Measurements from ENCODE around the gene DNAH12.

The DNAH12 gene

DNA sequence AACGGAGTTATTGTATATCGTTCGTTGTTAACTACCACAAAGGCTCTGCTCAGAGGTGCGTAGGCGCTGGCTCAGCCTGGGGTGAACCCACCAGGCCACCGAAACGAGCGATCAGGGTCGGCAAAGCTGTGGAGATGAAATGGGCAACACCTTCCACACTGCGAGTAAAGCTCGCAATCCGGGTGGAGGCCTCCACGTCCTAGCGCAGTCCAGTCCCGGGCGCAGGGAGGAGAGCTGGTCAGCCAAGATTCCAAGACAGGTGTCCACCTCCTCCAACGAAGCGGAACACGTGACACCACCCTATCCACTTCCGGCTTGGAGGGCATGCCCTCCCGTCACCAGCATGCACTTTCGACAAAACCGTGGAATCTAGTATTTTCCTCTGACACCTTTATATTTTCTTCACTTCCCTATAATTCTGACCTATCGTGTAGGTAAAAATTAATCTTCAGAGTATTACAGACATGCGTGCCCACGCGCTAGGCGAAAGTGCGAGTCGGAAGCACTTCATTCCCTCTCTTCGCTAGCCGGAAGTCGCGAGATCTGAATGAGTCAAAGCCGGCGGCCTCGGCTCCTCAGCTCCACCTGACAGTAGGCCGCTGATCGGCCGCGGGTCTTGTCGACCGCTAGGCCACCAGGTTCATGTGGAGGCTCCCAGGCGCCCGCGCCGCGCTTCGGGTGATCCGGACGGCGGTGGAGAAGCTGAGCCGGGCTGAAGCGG is 11.8 kb upstream of the DNAH12 start, which contains the start of gene PDE12:
PDE12 (plus strand) TSS at position 537 of the 721 bp plus-strand sequence; CDS start at position 643, 106 bp downstream.
- ATAC-seq (ENCODE audit: low read depth): peak; percentile 80
- no peaks in the 10 kb centered on the region for H3K27me3 ChIP-seq (ENCODE audit: insufficient read depth, poor library complexity, severe bottlenecking)
- H3K4me1 ChIP-seq (ENCODE audit: insufficient read depth, poor library complexity, severe bottlenecking): peaks cover 18% of the 10 kb centered on the region
- H3K36me3 ChIP-seq (ENCODE audit: low read depth): peaks cover 37% of the 10 kb centered on the region
- peak within 1 kb of the TSS; percentile 53 for H3K27ac ChIP-seq (ENCODE audit: poor library complexity, severe bottlenecking)
- DNase-seq (ENCODE audit: low spot score): peak; percentile 90
- no peaks in the 10 kb centered on the region for H3K9me3 ChIP-seq (ENCODE audit: severe bottlenecking)
- peak within 1 kb of the TSS; percentile 59 for H3K4me3 ChIP-seq (ENCODE audit: severe bottlenecking)
- TF ChIP-seq, protein P1, sequence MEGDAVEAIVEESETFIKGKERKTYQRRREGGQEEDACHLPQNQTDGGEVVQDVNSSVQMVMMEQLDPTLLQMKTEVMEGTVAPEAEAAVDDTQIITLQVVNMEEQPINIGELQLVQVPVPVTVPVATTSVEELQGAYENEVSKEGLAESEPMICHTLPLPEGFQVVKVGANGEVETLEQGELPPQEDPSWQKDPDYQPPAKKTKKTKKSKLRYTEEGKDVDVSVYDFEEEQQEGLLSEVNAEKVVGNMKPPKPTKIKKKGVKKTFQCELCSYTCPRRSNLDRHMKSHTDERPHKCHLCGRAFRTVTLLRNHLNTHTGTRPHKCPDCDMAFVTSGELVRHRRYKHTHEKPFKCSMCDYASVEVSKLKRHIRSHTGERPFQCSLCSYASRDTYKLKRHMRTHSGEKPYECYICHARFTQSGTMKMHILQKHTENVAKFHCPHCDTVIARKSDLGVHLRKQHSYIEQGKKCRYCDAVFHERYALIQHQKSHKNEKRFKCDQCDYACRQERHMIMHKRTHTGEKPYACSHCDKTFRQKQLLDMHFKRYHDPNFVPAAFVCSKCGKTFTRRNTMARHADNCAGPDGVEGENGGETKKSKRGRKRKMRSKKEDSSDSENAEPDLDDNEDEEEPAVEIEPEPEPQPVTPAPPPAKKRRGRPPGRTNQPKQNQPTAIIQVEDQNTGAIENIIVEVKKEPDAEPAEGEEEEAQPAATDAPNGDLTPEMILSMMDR (IDR thresholded peaks at IDR 0.05; ENCODE audit: poor library complexity, severe bottlenecking): no peak

DNA sequence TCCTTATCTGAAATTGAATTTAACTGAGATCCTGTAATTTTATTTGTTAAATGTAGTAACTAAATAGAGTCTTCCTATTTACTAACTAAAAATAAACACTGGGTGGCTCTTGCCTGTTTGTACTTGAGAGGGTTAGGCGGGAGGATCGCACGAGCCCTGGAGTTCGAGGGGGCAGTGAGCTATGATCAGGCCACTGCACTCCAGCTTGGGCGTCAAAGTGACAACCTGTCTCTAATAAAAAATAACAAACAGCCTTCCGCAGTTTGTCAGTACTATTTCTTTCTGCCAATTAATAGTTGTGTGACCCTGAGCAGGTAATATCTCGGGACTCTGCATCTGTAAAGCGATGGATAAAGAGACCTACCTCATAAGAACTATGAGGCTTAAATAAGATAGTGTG is 11.2 kb upstream of the DNAH12 start:
- H3K27ac ChIP-seq (ENCODE audit: poor library complexity, severe bottlenecking): peak overlapping the region; percentile 53
- TF ChIP-seq, protein P1 (IDR thresholded peaks at IDR 0.05; ENCODE audit: poor library complexity, severe bottlenecking): no peak
- no peak for DNase-seq (ENCODE audit: low spot score)

DNA sequence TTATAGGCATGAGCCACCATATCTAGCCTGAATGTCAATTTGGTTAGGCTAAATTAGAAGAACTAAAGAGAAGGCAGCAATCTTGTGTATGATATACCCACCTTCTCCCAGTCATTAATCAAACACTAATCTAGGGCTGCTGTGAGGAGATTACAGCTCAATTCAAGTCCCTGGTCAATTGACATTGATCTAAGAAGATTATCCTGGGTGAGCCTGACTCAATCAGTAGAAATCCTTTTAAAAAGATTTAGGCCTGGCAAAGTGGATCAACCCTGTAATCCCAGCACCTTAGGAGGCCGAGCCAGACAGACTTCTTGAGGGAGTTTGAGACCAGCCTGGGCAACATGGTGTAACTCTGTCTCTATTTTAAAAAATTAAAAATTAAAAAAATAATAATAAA is 2.5 kb upstream of the DNAH12 start:
- no peak for DNase-seq (ENCODE audit: low spot score)
- Histone ChIP-seq H3K9me3 (ENCODE audit: severe bottlenecking) (no peaks in the 10 kb centered on the region), H3K27ac (ENCODE audit: poor library complexity, severe bottlenecking) (no peak overlapping the region), H3K4me3 (ENCODE audit: severe bottlenecking) (no peak overlapping the region), H3K4me1 (ENCODE audit: insufficient read depth, poor library complexity, severe bottlenecking) (peaks cover 5% of the 10 kb centered on the region), H3K27me3 (ENCODE audit: insufficient read depth, poor library complexity, severe bottlenecking) (no peaks in the 10 kb centered on the region), H3K36me3 (ENCODE audit: low read depth) (no peaks in the 10 kb centered on the region)
- TF ChIP-seq, protein P1 (IDR thresholded peaks at IDR 0.05; ENCODE audit: poor library complexity, severe bottlenecking): no peak
- ATAC-seq (ENCODE audit: low read depth): no peak

More for the DNA sequence above, 11.2 kb upstream of the DNAH12 start:
- ATAC-seq (ENCODE audit: low read depth): no peak
- peaks cover 31% of the 10 kb centered on the region for H3K36me3 ChIP-seq (ENCODE audit: low read depth)
- peak overlapping the region; percentile 59 for H3K4me3 ChIP-seq (ENCODE audit: severe bottlenecking)
- H3K4me1 ChIP-seq (ENCODE audit: insufficient read depth, poor library complexity, severe bottlenecking): peaks cover 15% of the 10 kb centered on the region
- no peaks in the 10 kb centered on the region for H3K9me3 ChIP-seq (ENCODE audit: severe bottlenecking)
- no peaks in the 10 kb centered on the region for H3K27me3 ChIP-seq (ENCODE audit: insufficient read depth, poor library complexity, severe bottlenecking)

DNA sequence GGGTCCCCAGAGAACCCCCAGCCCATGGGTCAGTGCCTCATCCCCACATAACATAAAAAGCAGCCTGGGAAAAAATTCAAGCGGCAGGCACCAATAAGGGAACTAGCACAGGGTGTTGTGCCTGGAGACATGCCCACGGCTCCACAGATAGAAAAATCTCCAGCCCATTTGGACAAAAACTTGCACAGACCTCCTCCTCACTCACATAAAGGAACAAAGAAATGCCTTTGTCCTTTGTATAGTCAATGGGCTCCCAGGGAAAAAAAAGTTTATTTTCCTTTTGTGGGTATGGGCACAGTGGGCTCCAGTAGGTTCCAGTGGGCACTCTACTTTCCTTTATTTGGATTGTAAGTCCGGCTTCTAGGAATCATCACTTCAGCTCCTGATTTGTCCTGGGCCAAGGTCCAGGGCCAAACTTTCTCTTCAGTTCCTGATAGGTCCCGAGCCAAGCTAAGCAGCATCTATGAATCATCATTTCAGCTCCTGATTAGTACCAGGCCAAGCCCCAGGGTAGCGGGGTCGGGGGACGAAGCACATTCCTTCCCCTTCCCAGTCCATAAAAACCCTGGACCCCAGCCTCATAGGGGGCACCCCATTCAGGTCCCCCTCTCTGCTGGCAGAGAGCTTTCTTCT is 1.6 kb upstream of the DNAH12 start:
- DNase-seq (ENCODE audit: low spot score) (no peak), ATAC-seq (ENCODE audit: low read depth) (no peak)
- Histone ChIP-seq H3K36me3 (ENCODE audit: low read depth) (no peaks in the 10 kb centered on the region), H3K27me3 (ENCODE audit: insufficient read depth, poor library complexity, severe bottlenecking) (no peaks in the 10 kb centered on the region), H3K9me3 (ENCODE audit: severe bottlenecking) (no peaks in the 10 kb centered on the region), H3K4me3 (ENCODE audit: severe bottlenecking) (no peak overlapping the region), H3K4me1 (ENCODE audit: insufficient read depth, poor library complexity, severe bottlenecking) (peaks cover 5% of the 10 kb centered on the region), H3K27ac (ENCODE audit: poor library complexity, severe bottlenecking) (no peak overlapping the region)
- TF ChIP-seq, protein P1 (IDR thresholded peaks at IDR 0.05; ENCODE audit: poor library complexity, severe bottlenecking): no peak

DNA sequence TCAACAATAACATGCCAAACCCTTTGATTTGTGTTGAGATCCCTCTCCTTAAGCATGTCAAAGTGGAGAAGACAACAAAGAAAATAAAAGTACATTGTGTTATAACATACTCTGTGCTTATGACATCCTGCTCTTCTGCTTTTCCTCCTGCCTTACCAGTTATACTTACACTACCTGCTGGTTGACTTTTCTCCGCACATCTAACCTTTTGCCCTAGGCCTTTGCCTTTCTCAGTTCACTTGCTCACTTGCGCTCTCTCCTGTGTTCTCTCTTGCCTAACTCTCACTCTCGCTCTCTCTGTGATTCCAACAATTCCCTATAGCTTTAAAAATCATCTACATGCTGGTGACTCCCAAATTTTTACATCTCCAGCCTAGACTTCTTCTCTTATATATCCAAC is 5.7 kb downstream of the DNAH12 start:
- no peak for ATAC-seq (ENCODE audit: low read depth)

More for the DNA sequence above, 5.7 kb downstream of the DNAH12 start:
- TF ChIP-seq, protein P1 (IDR thresholded peaks at IDR 0.05; ENCODE audit: poor library complexity, severe bottlenecking): no peak
- no peak overlapping the region for H3K4me3 ChIP-seq (ENCODE audit: severe bottlenecking)
- no peaks in the 10 kb centered on the region for H3K27me3 ChIP-seq (ENCODE audit: insufficient read depth, poor library complexity, severe bottlenecking)
- no peak for DNase-seq (ENCODE audit: low spot score)
- H3K27ac ChIP-seq (ENCODE audit: poor library complexity, severe bottlenecking): no peak overlapping the region
- H3K9me3 ChIP-seq (ENCODE audit: severe bottlenecking): no peaks in the 10 kb centered on the region
- no peaks in the 10 kb centered on the region for H3K36me3 ChIP-seq (ENCODE audit: low read depth)
- no peaks in the 10 kb centered on the region for H3K4me1 ChIP-seq (ENCODE audit: insufficient read depth, poor library complexity, severe bottlenecking)

Data from RWPE2 (cell line).